ENCODE results near the gene SLC35A5. TPM values are rescaled to one million over a fixed set of nuclear protein-coding genes. Genes with fewer than 3 reads are reported as not detected.

SLC35A5 gene
- total and polyA plus RNA-seq, 2 of the 8 experiments (the other 6 are each of a cell fraction or from before 2014, with no cell fraction given): 36.5 to 38.6 TPM

- TF ChIP-seq FOSL1 (IDR thresholded peaks at IDR 0.05; ENCODE audit: insufficient read depth, low read depth, low read length) (no peak), GABPA (IDR thresholded peaks at IDR 0.05; ENCODE audit: borderline replicate concordance, insufficient read depth, low read length) (no peak), KDM4A (IDR thresholded peaks at IDR 0.05; ENCODE audit: low read depth, low read length, severe bottlenecking) (peak; percentile 89), CEBPB (IDR thresholded peaks at IDR 0.05; ENCODE audit: low read depth, low read length) (0 out of 2 replicates have a peak, but pooled peaks have one; percentile 12), NRF1 (IDR thresholded peaks at IDR 0.05; ENCODE audit: low read depth, low read length) (peak; percentile 65), MAX (IDR thresholded peaks at IDR 0.05) (peak; percentile 86), HDAC6 (IDR thresholded peaks at IDR 0.05; ENCODE audit: low read depth, low read length) (no peak), SP1 (IDR thresholded peaks at IDR 0.05; ENCODE audit: low read depth, low read length) (0 out of 2 replicates have a peak, but pooled peaks have one; percentile 34), RXRA (IDR thresholded peaks at IDR 0.05; ENCODE audit: insufficient read depth, low read depth, low read length) (no peak), TAF1 (IDR thresholded peaks at IDR 0.05; ENCODE audit: low read depth, low read length) (0 out of 2 replicates have a peak, but pooled peaks have one; percentile 22), CBX5 (IDR thresholded peaks at IDR 0.05; ENCODE audit: low read depth, low read length) (no peak), CTCF (IDR thresholded peaks at IDR 0.05; ENCODE audit: control extremely low read depth in 1 of 3, insufficient read depth in 1 of 3, low read depth in 1 of 3, low read length in 3 of 3) (no peak), SIX5 (IDR thresholded peaks at IDR 0.05; ENCODE audit: low read depth, low read length) (no peak), TEAD4 (IDR thresholded peaks at IDR 0.05; ENCODE audit: low read depth, low read length) (no peak; the same call in 1 of the 2 replicates), RAD21 (IDR thresholded peaks at IDR 0.05 in 1 of 2, conservative IDR thresholded peaks at IDR 0.05 in 1 of 2; ENCODE audit: low read depth in 2 of 2, low read length in 2 of 2) (no peak; a peak in 1 of 4 replicates), SIRT6 (IDR thresholded peaks at IDR 0.05; ENCODE audit: low read length) (no peak), SRF (IDR thresholded peaks at IDR 0.05; ENCODE audit: low read depth, low read length) (no peak), ASH2L (IDR thresholded peaks at IDR 0.05; ENCODE audit: low read length) (peak; percentile 88), POLR2AphosphoS5 (IDR thresholded peaks at IDR 0.05; ENCODE audit: low read depth, low read length) (peak; percentile 75), PHF8 (conservative IDR thresholded peaks at IDR 0.05; ENCODE audit: low read depth, low read length) (peak; percentile 79), EP300 (IDR thresholded peaks at IDR 0.05; ENCODE audit: borderline replicate concordance in 1 of 2, low read depth in 2 of 2, low read length in 2 of 2) (peak in 1 of 2 experiments; percentile 68; a peak in 1 of 3 replicates)
Measured at GRCh38 chr3:112561734-112562529, at the start of gene SLC35A5, which contains the start of gene ATG3 (continued).
